Mesothelial cell of epicardium (in vitro differentiated cells): ENCODE data around the gene ATP4B. TPM values are rescaled to one million over a fixed set of nuclear protein-coding genes. Genes with fewer than 3 reads are reported as not detected.
"Not testable (repeated sequence)": the region's sequence is repeated elsewhere in the genome, so short reads cannot be mapped to it uniquely, and the experiment has no call there.

Source experiments
- DNase-seq, 2 experiments: peaks; one replicate each; pipeline ENCODE4 v3.0.0; 2021; ENCODE audit warnings: low spot score in 2 of 2; ENCODE audit not compliant: unreplicated experiment in 2 of 2
- H3K27ac Mint-ChIP-seq: 2 replicates; pipeline ENCODE4 v1.8.0; 2021; ENCODE audit warnings: mixed read lengths
- H3K27me3 Mint-ChIP-seq: 2 replicates; pipeline ENCODE4 v1.8.0; 2021; ENCODE audit warnings: low read depth, mixed read lengths
- H3K36me3 Mint-ChIP-seq: 2 replicates; pipeline ENCODE4 v1.8.0; 2021; ENCODE audit warnings: mixed read lengths
- H3K4me1 Mint-ChIP-seq: 2 replicates; pipeline ENCODE4 v1.8.0; 2021; ENCODE audit warnings: mixed read lengths
- H3K4me3 Mint-ChIP-seq: 2 replicates; pipeline ENCODE4 v1.8.0; 2021; ENCODE audit warnings: mild to moderate bottlenecking, moderate library complexity, mixed read lengths
- H3K9me3 Mint-ChIP-seq: 2 replicates; pipeline ENCODE4 v1.8.0; 2021; ENCODE audit warnings: mixed read lengths
- CTCF ChIP-seq: fragments of 200-600 bp; sonication (generic); IDR thresholded peaks from one replicate; pipeline ENCODE4 v1.5.0; 2021; ENCODE audit warnings: antibody characterized with exemption; ENCODE audit not compliant: unreplicated experiment
- total RNA-seq: library from RNA; stranded (reverse); gene quantifications from 3 replicates; pipeline ENCODE4 v1.2.1, GENCODE V29; 2021

Gene ATP4B
- total RNA-seq, 1 donor from 2014 or later: not detected

GRCh38 chr13:113624235-113624587 is 33.8 kb downstream of the ATP4B start:
- no peak for DNase-seq
- H3K9me3 Mint-ChIP-seq: no peaks in the 10 kb centered on the region
- peaks cover 42% of the 10 kb centered on the region for H3K36me3 Mint-ChIP-seq
- H3K4me1 Mint-ChIP-seq: peaks cover 11% of the 10 kb centered on the region
- no peak overlapping the region for H3K4me3 Mint-ChIP-seq
- H3K27ac Mint-ChIP-seq: peak overlapping the region; percentile 16
- H3K27me3 Mint-ChIP-seq: no peaks in the 10 kb centered on the region
- TF ChIP-seq CTCF: no peak

- Mint-ChIP-seq H3K27me3 (no peaks in the 10 kb centered on the region), H3K9me3 (no peaks in the 10 kb centered on the region), H3K4me3 (no peak overlapping the region), H3K36me3 (peaks cover 42% of the 10 kb centered on the region), H3K27ac (no peak overlapping the region), H3K4me1 (peaks cover 11% of the 10 kb centered on the region)
- TF ChIP-seq CTCF: no peak
- DNase-seq: no peak
Observed at GRCh38 chr13:113623491-113624234, 34.3 kb downstream of the ATP4B start.

- TF ChIP-seq CTCF: no peak
- Mint-ChIP-seq H3K36me3 (peaks cover 39% of the 10 kb centered on the region), H3K27ac (no peak overlapping the region), H3K4me3 (no peak overlapping the region), H3K4me1 (peaks cover 13% of the 10 kb centered on the region), H3K27me3 (no peaks in the 10 kb centered on the region), H3K9me3 (no peaks in the 10 kb centered on the region)
- DNase-seq: no peak
Observed at GRCh38 chr13:113622791-113623490, 35.1 kb downstream of the ATP4B start.

GRCh38 chr13:113621986-113622550 is 35.9 kb downstream of the ATP4B start:
- not testable (repeated sequence) for H3K4me3 Mint-ChIP-seq, H3K9me3 Mint-ChIP-seq, DNase-seq, H3K27me3 Mint-ChIP-seq, H3K27ac Mint-ChIP-seq
- Mint-ChIP-seq H3K4me1 (peaks cover 15% of the 10 kb centered on the region), H3K36me3 (peaks cover 36% of the 10 kb centered on the region)

GRCh38 chr13:113621498-113621897 is 36.5 kb downstream of the ATP4B start:
- not testable (repeated sequence) for H3K27ac Mint-ChIP-seq, H3K4me3 Mint-ChIP-seq, H3K9me3 Mint-ChIP-seq, H3K27me3 Mint-ChIP-seq, DNase-seq
- peaks cover 31% of the 10 kb centered on the region for H3K36me3 Mint-ChIP-seq
- peaks cover 16% of the 10 kb centered on the region for H3K4me1 Mint-ChIP-seq

- H3K27ac Mint-ChIP-seq: peak overlapping the region; percentile 39
- peaks cover 28% of the 10 kb centered on the region for H3K36me3 Mint-ChIP-seq
- no peak for TF ChIP-seq CTCF
- no peak overlapping the region for H3K4me3 Mint-ChIP-seq
- peaks cover 16% of the 10 kb centered on the region for H3K4me1 Mint-ChIP-seq
- H3K27me3 Mint-ChIP-seq: no peaks in the 10 kb centered on the region
- no peak for DNase-seq
- no peaks in the 10 kb centered on the region for H3K9me3 Mint-ChIP-seq
Observed at GRCh38 chr13:113621046-113621445, 37.0 kb downstream of the ATP4B start.
